Psoas muscle (tissue), 8 donors: ENCODE measurements around the gene MDM2. TPM values are rescaled to one million over a fixed set of nuclear protein-coding genes. Genes with fewer than 3 reads are reported as not detected.

Experiments used
- ATAC-seq, 4 donors: fragments of 200-7000 bp; cut with Tn5 transposase; one replicate each; pipeline ENCODE4 v1.9.1; 2020; ENCODE audit warnings: moderate library complexity in 3 of 4, mild to moderate bottlenecking in 2 of 4
- DNase-seq, 2 donors: peaks; one replicate each; pipeline ENCODE4 v3.0.0-alpha.2; 2020
- H3K27ac ChIP-seq: fragments of 200-600 bp; one replicate; pipeline ENCODE4 v1.8.0; 2022
- H3K27me3 ChIP-seq, 3 donors: fragments of 200-600 bp in 1 of 3; one replicate each; pipeline versions ENCODE4 v1.6.1 to v1.8.0; 2013 to 2022; ENCODE audit warnings: low read length in 2 of 3, mild to moderate bottlenecking in 2 of 3, moderate library complexity in 1 of 3; ENCODE audit not compliant: insufficient read depth in 3 of 3
- H3K36me3 ChIP-seq, 2 donors: fragments of 200-600 bp in 1 of 2; one replicate each; pipeline versions ENCODE4 v1.6.1 to v1.8.0; 2013 to 2022; ENCODE audit warnings: low read depth in 1 of 2, mild to moderate bottlenecking in 1 of 2, moderate library complexity in 1 of 2; ENCODE audit not compliant: insufficient read depth in 1 of 2
- H3K4me1 ChIP-seq: fragments of 200-600 bp; one replicate; pipeline ENCODE4 v1.8.0; 2022
- H3K4me3 ChIP-seq: fragments of 200-600 bp; one replicate; pipeline ENCODE4 v1.8.0; 2022; ENCODE audit warnings: mild to moderate bottlenecking
- H3K9me3 ChIP-seq: fragments of 200-600 bp; one replicate; pipeline ENCODE4 v1.8.0; 2022
- WGBS, 3 donors: extraction: QIAGEN DNeasy Blood & Tissue Kit; methylation state at CpG; one replicate each; pipeline versions ENCODE4 v1.1.6 to v1.1.7; 2013; 5-methylcytosine and 5-hydroxymethylcytosine counted together
- intact Hi-C, 2 donors: fragments of 100-400 bp; cut with DNase I; formaldehyde crosslinking; loops; one replicate each; pipeline versions ENCODE4 v1.11.0 to v1.14.2; 2022
- polyA plus RNA-seq, 3 donors: library from polyadenylated mRNA; stranded (reverse); fragments of 200-250 nt; gene quantifications; one replicate each; pipeline ENCODE4 v1.2.3, GENCODE V29; 2013
- total RNA-seq, 4 donors: library from RNA; stranded (reverse); fragmentation: NEBNext Ultra II Directional in 2 of 4; extraction: Animal tissue kit (Norgen Biotek cat#: 25700) in 2 of 4; gene quantifications; one replicate each; pipeline versions ENCODE4 v1.2.1 to v1.2.4, GENCODE V29; 2021 to 2023
- TF ChIP-seq, protein P1 (sequence below): fragments of 200-600 bp; IDR thresholded peaks from one replicate; pipeline ENCODE4 v1.8.0; 2022; ENCODE audit warnings: antibody characterized with exemption
- donor health status: healthy with polysubstance abuse.
- donor health status: DM: no; HTN: no; CAD: no; lungs with moderate emphysema.
- donor health status: Bipolar disorder and iron deficiency.
- donor health status: healthy.
- donor health status: DM: yes; HTN: yes; CAD: no.
- donor health status: DM: no; HTN: no; CAD: no.
- donor health status: DM: no; HTN: no; CAD: no.
- donor health status: DM: yes; HTN: yes; CAD: no.

Gene MDM2
- total and polyA plus RNA-seq, 7 donors = 25.0 to 455 (median 51.8) TPM

GRCh38 chr12:68784015-68784414, 24.0 kb upstream of the MDM2 start:
- intact Hi-C loops = no loop called here
- TF ChIP-seq, protein P1, sequence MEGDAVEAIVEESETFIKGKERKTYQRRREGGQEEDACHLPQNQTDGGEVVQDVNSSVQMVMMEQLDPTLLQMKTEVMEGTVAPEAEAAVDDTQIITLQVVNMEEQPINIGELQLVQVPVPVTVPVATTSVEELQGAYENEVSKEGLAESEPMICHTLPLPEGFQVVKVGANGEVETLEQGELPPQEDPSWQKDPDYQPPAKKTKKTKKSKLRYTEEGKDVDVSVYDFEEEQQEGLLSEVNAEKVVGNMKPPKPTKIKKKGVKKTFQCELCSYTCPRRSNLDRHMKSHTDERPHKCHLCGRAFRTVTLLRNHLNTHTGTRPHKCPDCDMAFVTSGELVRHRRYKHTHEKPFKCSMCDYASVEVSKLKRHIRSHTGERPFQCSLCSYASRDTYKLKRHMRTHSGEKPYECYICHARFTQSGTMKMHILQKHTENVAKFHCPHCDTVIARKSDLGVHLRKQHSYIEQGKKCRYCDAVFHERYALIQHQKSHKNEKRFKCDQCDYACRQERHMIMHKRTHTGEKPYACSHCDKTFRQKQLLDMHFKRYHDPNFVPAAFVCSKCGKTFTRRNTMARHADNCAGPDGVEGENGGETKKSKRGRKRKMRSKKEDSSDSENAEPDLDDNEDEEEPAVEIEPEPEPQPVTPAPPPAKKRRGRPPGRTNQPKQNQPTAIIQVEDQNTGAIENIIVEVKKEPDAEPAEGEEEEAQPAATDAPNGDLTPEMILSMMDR = no peak
- ATAC-seq (no peak), DNase-seq (no peak)
- Histone ChIP-seq H3K27me3 (no peaks in the 10 kb centered on the region), H3K4me3 (no peak overlapping the region), H3K36me3 (no peaks in the 10 kb centered on the region), H3K4me1 (peaks cover 4% of the 10 kb centered on the region), H3K9me3 (no peaks in the 10 kb centered on the region), H3K27ac (no peak overlapping the region)
- 77 to 83% (median 78%) methylated on average over 8 of the region's 8 CpGs for WGBS, 3 donors

- 70 to 83% (median 75%) methylated on average over 2 of the region's 2 CpGs for WGBS, 3 donors
- DNase-seq = no peak
- Histone ChIP-seq H3K4me1 (peaks cover 4% of the 10 kb centered on the region), H3K4me3 (no peak overlapping the region), H3K27me3 (no peaks in the 10 kb centered on the region), H3K9me3 (no peaks in the 10 kb centered on the region), H3K27ac (no peak overlapping the region), H3K36me3 (no peaks in the 10 kb centered on the region)
- intact Hi-C loops = no loop called here
- no peak for ATAC-seq
- TF ChIP-seq, protein P1 = no peak
These were observed 22.6 kb upstream of the MDM2 start for GRCh38 chr12:68785358-68785757.

DNA sequence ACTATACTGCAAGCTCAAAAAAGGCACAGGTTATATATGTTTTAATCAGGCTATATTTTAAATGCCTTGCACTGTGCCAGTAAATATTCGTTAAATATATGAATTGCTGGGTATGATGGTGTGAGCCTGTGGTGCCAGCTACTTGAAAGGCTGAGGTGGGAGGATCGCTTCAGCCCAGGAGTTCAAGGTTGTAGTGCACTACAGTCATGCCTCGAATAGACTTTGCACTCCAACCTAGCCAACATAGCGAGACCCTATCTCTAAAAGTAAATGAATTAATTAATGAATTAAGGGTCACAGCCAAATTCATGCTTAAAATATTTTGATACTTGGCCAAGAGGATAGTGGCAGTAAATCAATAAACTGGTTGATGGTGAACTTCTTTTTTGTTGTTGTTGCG, 22.2 kb upstream of the MDM2 start:
- H3K27ac ChIP-seq = no peak overlapping the region
- H3K27me3 ChIP-seq = no peaks in the 10 kb centered on the region
- no peak overlapping the region for H3K4me3 ChIP-seq
- intact Hi-C loops = no loop called here
- peaks cover 4% of the 10 kb centered on the region for H3K4me1 ChIP-seq
- DNase-seq = no peak
- 92 to 96% (median 92%) methylated on average over 5 of the region's 5 CpGs for WGBS, 3 donors
- TF ChIP-seq, protein P1 = no peak
- H3K9me3 ChIP-seq = no peaks in the 10 kb centered on the region
- no peaks in the 10 kb centered on the region for H3K36me3 ChIP-seq
- ATAC-seq = no peak

GRCh38 chr12:68786929-68787328, 21.0 kb upstream of the MDM2 start:
- intact Hi-C loops = no loop called here
- Histone ChIP-seq H3K9me3 (no peaks in the 10 kb centered on the region), H3K27me3 (no peaks in the 10 kb centered on the region), H3K27ac (peak overlapping the region; percentile 55), H3K36me3 (no peaks in the 10 kb centered on the region), H3K4me3 (no peak overlapping the region), H3K4me1 (peaks cover 4% of the 10 kb centered on the region)
- DNase-seq = no peak
- WGBS, 3 donors = 76 to 92% (median 91%) methylated on average over 2 of the region's 2 CpGs
- TF ChIP-seq, protein P1 = peak; percentile 10
- ATAC-seq = no peak

GRCh38 chr12:68788554-68789143, 19.3 kb upstream of the MDM2 start:
- intact Hi-C loops = no loop called here
- Histone ChIP-seq H3K4me1 (peaks cover 4% of the 10 kb centered on the region), H3K27ac (no peak overlapping the region)

More at GRCh38 chr12:68788554-68789143, 19.3 kb upstream of the MDM2 start:
- Histone ChIP-seq H3K4me3 (no peak overlapping the region), H3K27me3 (no peaks in the 10 kb centered on the region), H3K9me3 (no peaks in the 10 kb centered on the region), H3K36me3 (no peaks in the 10 kb centered on the region)
- ATAC-seq (no peak), DNase-seq (no peak)
- TF ChIP-seq, protein P1 = no peak
- WGBS, 3 donors = 85 to 91% (median 86%) methylated on average over 3 of the region's 3 CpGs
